Pancreas (tissue), 10 donors: ENCODE measurements around the gene OR52E2. TPM values are rescaled to one million over a fixed set of nuclear protein-coding genes. Genes with fewer than 3 reads are reported as not detected.

Source experiments
- ATAC-seq, 4 donors: fragments of 200-7000 bp; cut with Tn5 transposase; one replicate each; pipeline versions ENCODE4 v1.8.0 to v1.9.1; 2020; ENCODE audit warnings: mild to moderate bottlenecking in 4 of 4, moderate library complexity in 4 of 4
- DNase-seq, 6 donors: peaks; one replicate each; pipeline ENCODE4 v3.0.0-alpha.2; 2020
- FAIRE-seq: peaks from 2 replicates; lab custom pipeline; 2012; peaks lifted over from hg19 to GRCh38; lab: Jason Lieb, UNC
- H3K27ac ChIP-seq, 4 donors: fragments of 200-600 bp; sonication (generic); 1 replicate in 3 of 4; 2 replicates in 1 of 4; pipeline versions ENCODE4 v1.5.0 to v1.8.0; 2020
- H3K27me3 ChIP-seq, 4 donors: fragments of 200-600 bp; one replicate each; pipeline ENCODE4 v1.8.0; 2021
- H3K36me3 ChIP-seq, 3 donors: fragments of 200-600 bp; sonication (generic) in 1 of 3; one replicate each; pipeline versions ENCODE4 v1.5.0 to v1.8.0; 2020 to 2021
- H3K4me1 ChIP-seq, 3 donors: fragments of 200-600 bp; one replicate each; pipeline ENCODE4 v1.8.0; 2021
- H3K4me3 ChIP-seq, 4 donors: fragments of 200-600 bp; sonication (generic) in 2 of 4; one replicate each; pipeline versions ENCODE4 v1.5.0 to v1.8.0; 2020 to 2021
- H3K9me3 ChIP-seq, 4 donors: fragments of 200-600 bp; one replicate each; pipeline ENCODE4 v1.8.0; 2021
- CTCF ChIP-seq, 4 donors: fragments of 200-600 bp; sonication (generic) in 3 of 4; IDR thresholded peaks; one replicate each; pipeline versions ENCODE4 v1.5.0 to v1.8.0; 2021; ENCODE audit warnings: antibody characterized with exemption in 4 of 4
- WGBS, 2 donors: extraction: QIAGEN DNeasy Blood & Tissue Kit; methylation state at CpG; one replicate each; pipeline ENCODE4 v1.1.7; 2013; 5-methylcytosine and 5-hydroxymethylcytosine counted together
- intact Hi-C, 3 donors: fragments of 100-400 bp; cut with DNase I; formaldehyde crosslinking; loops; one replicate each; pipeline versions ENCODE4 v1.11.1 to v1.14.2; 2022
- polyA plus RNA-seq, 2 donors: library from polyadenylated mRNA; stranded (reverse); fragments of 200-250 nt; gene quantifications; one replicate each; pipeline ENCODE4 v1.2.3, GENCODE V29; 2013
- total RNA-seq, 6 donors: library from RNA; stranded (reverse); fragmentation: NEBNext Ultra II Directional in 4 of 6; extraction: Animal tissue kit (Norgen Biotek cat#: 25700) in 4 of 6; gene quantifications; one replicate each; pipeline versions ENCODE4 v1.2.1 to v1.2.4, GENCODE V29; 2021 to 2023
- donor health status: healthy with polysubstance abuse.
- donor health status: DM: no; HTN: no; CAD: no; lungs with moderate emphysema.
- donor health status: DM: no; HTN: no; CAD: no.
- donor health status: control.
- donor health status: control.
- donor health status: Bipolar disorder and iron deficiency.
- donor health status: DM: yes; HTN: yes; CAD: no.
- donor health status: DM: no; HTN: no; CAD: no.
- donor health status: DM: no; HTN: no; CAD: no.
- donor health status: DM: yes; HTN: yes; CAD: no.

The OR52E2 gene
- total and polyA plus RNA-seq, 8 donors: not detected

GRCh38 chr11:5046226-5046625 is 13.2 kb downstream of the OR52E2 start, which contains the start of gene OR52J3:
Gene OR52J3, plus strand, starts transcription at chr11:5046526. Its CDS starts 0 bp downstream, at chr11:5046526.
- ATAC-seq (no peak), FAIRE-seq (no peak), DNase-seq (no peak)
- intact Hi-C loops: no loop called here
- no peak within 1 kb of the TSS for H3K27ac ChIP-seq
- peaks cover 0 to 6% (median 2%) of the 10 kb centered on the region in 4 donors for H3K27me3 ChIP-seq
- no peak for TF ChIP-seq CTCF (IDR thresholded peaks at IDR 0.05)
- no peaks in the 10 kb centered on the region for H3K9me3 ChIP-seq
- H3K36me3 ChIP-seq: no peaks in the 10 kb centered on the region
- 24 to 30% methylated on average over 1 of the region's 1 CpG for WGBS, 2 donors
- no peaks in the 10 kb centered on the region for H3K4me1 ChIP-seq
- H3K4me3 ChIP-seq: no peak within 1 kb of the TSS

DNA sequence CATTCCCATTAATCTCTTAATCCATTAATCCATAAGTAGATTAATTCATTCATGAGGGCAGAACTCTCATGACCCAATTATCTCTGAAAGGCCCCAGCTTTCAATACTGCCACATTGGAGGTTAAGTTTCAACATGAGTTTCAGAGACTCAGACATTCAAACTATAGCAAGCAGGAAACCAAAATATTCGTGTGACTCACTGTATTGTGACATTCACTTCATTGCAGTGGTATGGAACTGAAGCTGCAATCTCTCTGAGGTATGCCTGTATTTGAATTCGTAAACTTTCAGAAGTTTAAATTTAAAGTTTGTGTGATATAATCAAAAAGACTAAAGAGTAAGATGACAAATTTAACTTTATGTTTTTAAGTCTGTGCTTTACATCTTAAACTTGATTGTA is 16.0 kb downstream of the OR52E2 start:
- Histone ChIP-seq H3K9me3 (no peaks in the 10 kb centered on the region), H3K27ac (no peak overlapping the region), H3K4me3 (no peak overlapping the region), H3K4me1 (no peaks in the 10 kb centered on the region), H3K36me3 (no peaks in the 10 kb centered on the region), H3K27me3 (no peaks in the 10 kb centered on the region)
- TF ChIP-seq CTCF (IDR thresholded peaks at IDR 0.05): no peak
- 42 to 54% methylated on average over 2 of the region's 2 CpGs for WGBS, 2 donors
- FAIRE-seq: no peak
- intact Hi-C loops: no loop called here
- no peak for ATAC-seq
- no peak for DNase-seq

DNA sequence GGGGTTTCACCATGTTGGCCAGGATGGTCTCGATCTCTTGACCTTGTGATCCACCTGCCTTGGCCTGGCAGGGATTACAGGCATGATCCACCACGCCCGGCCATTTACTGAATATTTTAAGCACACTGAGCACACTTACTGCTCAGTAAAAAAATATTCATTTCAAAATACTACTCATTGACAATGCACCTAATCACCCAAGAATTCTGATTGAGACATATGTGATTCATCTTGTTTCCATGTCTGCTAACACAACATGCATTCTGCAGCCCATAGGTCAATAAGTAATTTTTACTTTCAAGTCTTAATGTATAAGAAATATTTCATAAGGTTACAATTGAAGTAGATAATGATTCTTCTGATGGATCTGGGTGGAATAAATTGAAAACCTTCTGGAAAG is 17.3 kb downstream of the OR52E2 start:
- DNase-seq (no peak), ATAC-seq (no peak), FAIRE-seq (no peak)
- WGBS, 2 donors: 55 to 61% methylated on average over 3 of the region's 3 CpGs
- Histone ChIP-seq H3K4me3 (no peak overlapping the region), H3K27me3 (no peaks in the 10 kb centered on the region), H3K27ac (no peak overlapping the region), H3K4me1 (no peaks in the 10 kb centered on the region), H3K36me3 (no peaks in the 10 kb centered on the region), H3K9me3 (no peaks in the 10 kb centered on the region)
- TF ChIP-seq CTCF (IDR thresholded peaks at IDR 0.05): no peak
- intact Hi-C loops: no loop called here

DNA sequence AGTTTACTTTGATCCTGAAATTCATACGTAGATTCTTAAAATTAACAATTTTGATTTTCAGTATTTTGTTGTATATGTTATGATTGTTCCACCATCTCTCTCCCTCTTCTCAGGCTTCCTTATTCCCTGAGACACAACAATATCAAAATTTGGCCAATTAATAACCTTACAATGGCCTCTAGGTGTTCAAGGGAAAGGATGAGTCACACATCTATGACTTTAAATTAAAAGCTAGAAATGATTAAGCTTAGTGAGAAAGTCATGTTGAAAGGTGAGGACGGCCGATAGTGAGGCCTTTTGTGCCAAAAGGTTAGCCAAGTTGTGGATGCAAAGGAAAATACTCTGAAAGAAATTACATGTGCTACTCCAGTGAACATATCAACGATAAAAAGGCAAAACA is 18.6 kb downstream of the OR52E2 start:
- H3K4me1 ChIP-seq: no peaks in the 10 kb centered on the region
- no peak overlapping the region for H3K4me3 ChIP-seq
- H3K9me3 ChIP-seq: no peaks in the 10 kb centered on the region
- 37 to 52% methylated on average over 4 of the region's 4 CpGs for WGBS, 2 donors
- H3K36me3 ChIP-seq: no peaks in the 10 kb centered on the region
- TF ChIP-seq CTCF (IDR thresholded peaks at IDR 0.05): no peak
- ATAC-seq: no peak
- H3K27ac ChIP-seq: no peak overlapping the region
- intact Hi-C loops: no loop called here
- DNase-seq: no peak
- FAIRE-seq: no peak
- no peaks in the 10 kb centered on the region for H3K27me3 ChIP-seq

DNA sequence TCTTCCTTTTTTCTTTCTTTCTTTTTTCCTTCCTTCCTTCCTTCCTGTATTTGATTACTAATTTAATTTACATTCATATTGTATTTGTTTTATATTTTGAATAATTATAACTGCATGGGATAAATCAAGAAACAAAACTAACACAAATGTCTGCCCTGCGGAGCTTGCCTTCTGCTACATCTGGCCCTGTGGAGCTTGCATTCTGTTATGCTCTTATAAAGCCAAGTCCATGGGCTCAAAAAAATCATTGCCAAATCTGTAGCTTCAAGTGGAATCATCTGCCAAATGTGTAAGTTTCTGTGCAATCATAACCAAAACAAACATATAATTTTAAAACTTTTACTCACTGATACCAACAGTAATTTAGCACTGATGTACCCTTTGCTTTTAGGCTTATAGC is 21.1 kb downstream of the OR52E2 start:
- DNase-seq: no peak
- Histone ChIP-seq H3K36me3 (no peaks in the 10 kb centered on the region), H3K27ac (no peak overlapping the region), H3K4me3 (no peak overlapping the region), H3K4me1 (no peaks in the 10 kb centered on the region), H3K9me3 (no peaks in the 10 kb centered on the region), H3K27me3 (no peaks in the 10 kb centered on the region)
- WGBS, 2 donors: 93 to 97% methylated on average over 1 of the region's 1 CpG
- intact Hi-C loops: no loop called here
- TF ChIP-seq CTCF (IDR thresholded peaks at IDR 0.05): no peak
- FAIRE-seq: no peak
- no peak for ATAC-seq
